Stimulated activated naive CD8-positive, alpha-beta T cell treated with anti-CD3 and anti-CD28 coated beads, Interleukin-15, Interleukin-2, amounts not matched to agents 100 U/mL and 50 U/mL, for 24 hours (primary cell): ENCODE results near the gene SSBP3.
"Not testable (repeated sequence)": the region's sequence is repeated elsewhere in the genome, so short reads cannot be mapped to it uniquely, and the experiment has no call there.

Source experiments
- ATAC-seq: fragments of 150-1000 bp; cut with Tn5 transposase; one replicate; pipeline ENCODE4 v1.10.0; 2021
- DNase-seq: peaks from one replicate; pipeline ENCODE4 v3.0.0; 2021

The SSBP3 gene

DNA sequence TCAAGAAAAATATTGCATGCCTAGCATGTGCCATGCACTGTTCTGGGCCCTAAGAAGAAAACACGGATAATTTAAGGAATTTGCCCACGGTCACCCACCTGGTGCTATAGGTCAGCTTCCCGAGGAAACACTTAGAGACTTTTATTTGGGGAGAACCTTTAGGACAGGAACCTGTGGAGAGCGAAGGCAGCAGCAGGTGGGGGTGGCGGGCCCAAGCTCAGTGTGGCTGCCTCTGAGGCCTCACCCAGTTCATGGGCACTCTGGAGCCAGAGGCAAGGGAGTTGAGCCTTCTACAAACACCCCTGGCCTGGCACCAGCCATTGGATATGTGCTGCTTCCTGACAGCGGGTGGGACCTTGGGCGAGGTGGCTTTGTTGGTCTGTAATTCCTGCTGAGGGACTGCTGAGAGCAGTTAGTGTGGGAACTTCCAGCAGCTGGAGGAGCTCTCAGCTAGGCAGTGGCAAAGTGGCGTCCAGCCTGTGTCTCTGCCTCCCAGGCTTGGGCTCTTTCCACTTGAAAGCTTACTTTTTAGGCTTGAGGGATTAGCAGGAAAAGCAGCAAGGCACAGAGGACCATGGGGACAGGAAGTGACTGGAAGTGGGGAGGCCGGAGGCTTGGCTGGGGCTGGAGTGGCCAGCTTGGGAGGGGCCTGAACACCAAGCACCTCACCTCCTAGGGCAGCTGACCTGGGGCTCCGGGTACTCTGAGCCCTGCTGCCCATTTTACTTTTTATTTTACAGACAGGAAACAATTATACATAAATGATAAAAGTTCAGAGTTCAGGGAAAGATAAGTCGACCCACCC, 187.1 kb downstream of the SSBP3 start:
- no peak for DNase-seq
- ATAC-seq = no peak

DNA sequence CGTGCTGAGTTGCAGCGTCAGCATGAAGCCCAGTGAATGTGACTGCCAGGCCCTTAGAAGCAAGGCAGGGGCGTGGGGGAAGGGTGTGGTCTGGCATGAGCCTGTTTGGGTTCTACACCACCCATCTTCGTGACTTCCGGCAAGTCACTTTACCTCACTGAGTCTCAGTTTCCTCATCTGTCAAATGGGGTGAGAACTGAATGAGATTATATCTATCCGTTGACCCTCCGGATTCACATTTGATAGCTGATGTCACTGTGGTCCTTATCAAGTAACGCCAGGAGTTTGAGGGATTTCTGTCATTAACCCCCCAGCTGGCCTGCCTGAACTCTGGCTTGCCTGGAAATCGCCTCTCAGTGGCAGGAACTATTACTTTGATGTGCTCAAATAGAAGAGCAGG, 190.7 kb downstream of the SSBP3 start:
- ATAC-seq (no peak), DNase-seq (no peak)

DNA sequence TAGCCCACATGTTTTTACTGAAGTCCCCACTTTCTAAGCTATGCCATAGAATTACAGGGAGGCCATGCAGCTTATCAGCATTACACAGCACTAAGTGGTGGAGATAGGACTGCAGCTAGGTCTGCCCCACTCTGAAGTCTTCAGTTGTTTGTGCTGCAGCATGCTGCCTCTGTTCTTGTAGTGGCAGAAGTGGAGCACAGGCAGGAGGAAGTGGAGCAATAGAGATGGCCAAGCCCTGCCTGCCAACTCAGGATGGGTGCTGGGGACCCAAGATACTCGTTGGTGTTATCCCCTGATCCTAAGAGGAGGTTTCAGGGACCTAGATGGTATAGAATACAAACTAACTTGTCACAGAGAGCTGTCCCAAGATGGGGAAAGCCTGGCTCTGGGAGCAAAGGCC, 193.3 kb downstream of the SSBP3 start:
- DNase-seq (no peak), ATAC-seq (no peak)

DNA sequence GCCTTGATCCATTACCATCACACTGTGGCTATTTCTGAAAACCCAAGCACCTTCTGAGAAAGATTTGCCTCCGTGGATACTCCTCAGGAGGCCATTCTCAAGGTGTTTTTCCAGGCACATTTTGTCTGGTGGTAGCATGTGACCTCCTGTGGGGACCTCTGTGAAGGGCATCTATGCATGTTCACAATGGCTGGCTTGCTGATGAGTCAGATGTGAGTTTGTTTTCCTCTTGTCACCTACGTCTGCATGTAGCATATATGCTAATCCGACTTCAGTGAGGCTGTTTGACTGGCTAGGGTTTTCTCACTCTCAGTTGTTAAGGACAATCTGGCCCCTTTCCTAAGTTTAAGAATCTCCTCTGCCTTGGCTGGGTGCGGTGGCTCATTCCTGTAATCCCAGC, 198.3 kb downstream of the SSBP3 start:
- DNase-seq = not testable (repeated sequence)
- ATAC-seq = peak; percentile 52

DNA sequence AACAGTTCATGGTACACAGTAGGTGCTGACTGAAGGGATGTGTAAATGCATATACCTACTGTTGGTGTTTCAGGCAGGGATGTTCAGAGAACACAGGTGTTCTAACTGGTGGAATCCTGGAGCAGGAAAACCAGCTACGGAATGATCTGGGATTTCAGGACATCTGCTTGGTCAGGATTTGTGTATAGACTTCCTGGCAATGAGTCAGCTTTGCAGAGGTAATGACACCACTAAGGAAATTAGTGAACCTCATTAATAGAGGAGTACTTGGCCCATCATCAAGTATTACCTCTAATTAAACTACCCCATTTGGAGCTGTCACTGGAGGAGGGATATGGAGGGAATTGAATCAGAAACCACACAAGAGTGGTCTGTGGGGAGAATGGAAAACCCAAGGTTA, 198.9 kb downstream of the SSBP3 start:
- DNase-seq = no peak
- ATAC-seq = no peak

DNA sequence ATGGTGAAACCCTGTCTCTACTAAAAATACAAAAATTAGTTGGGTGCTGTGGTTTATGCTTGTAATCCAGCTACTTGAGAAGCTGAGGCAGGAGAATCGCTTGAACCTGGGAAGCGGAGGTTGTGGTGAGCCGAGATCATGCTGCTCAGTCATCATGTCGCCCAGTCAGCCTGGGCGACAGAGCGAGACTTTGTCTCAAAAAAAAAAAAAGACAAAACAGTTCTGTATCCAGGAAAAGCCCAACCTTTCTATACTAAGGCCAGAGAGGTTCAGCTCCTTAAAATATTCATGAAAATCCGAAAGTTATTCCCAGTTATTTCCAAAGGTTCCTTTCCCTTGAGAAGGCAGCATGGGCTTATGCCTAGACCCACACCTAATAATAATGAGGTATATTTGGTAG, 202.0 kb downstream of the SSBP3 start:
- ATAC-seq (no peak), DNase-seq (no peak)

DNA sequence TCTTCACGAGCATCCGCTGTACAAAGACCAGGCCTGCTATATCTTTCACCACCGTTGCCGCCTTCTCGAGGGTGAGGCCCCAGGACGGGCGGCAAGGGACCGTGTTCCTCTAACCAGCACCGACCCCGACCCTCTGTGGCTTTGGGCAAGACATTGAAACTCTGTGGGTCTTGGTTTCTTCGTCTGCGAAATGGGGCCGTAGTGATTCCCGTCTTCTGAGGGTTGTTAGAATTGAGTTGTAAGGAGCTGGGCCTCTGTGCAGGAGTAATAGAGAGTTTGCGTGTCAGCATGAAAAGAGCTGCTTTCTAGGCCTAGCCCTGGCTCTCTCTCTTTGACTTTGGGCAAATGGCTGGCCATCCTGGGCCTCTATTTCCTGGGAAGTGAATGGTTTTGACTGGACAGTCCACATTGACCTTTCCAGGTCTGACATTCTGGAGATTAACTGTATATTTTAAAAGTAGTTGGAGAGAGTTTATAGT, 205.6 kb downstream of the SSBP3 start:
- peak; percentile 28 for DNase-seq
- ATAC-seq = peak; percentile 1

DNA sequence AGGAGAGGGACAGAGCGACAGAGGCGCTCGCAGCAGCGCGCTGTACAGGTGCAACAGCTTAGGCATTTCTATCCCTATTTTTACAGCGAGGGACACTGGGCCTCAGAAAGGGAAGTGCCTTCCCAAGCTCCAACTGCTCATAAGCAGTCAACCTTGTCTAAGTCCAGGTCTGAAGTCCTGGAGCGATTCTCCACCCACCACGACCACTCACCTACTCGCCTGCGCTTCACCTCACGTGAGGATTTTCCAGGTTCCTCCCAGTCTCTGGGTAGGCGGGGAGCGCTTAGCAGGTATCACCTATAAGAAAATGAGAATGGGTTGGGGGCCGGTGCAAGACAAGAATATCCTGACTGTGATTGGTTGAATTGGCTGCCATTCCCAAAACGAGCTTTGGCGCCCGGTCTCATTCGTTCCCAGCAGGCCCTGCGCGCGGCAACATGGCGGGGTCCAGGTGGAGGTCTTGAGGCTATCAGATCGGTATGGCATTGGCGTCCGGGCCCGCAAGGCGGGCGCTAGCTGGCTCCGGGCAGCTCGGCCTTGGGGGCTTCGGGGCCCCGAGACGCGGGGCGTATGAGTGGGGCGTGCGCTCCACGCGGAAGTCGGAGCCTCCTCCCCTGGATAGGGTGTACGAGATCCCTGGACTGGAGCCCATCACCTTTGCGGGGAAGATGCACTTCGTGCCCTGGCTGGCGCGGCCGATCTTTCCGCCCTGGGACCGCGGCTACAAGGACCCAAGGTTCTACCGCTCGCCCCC, 206.3 kb downstream of the SSBP3 start, which contains the start of the genes CYB5RL and MRPL37:
TSS of gene CYB5RL (minus strand) at position 266 of the 754 bp plus-strand sequence. CDS start 4,414 bp downstream, outside the sequence.
TSS of gene MRPL37 (plus strand) at position 403 of the 754 bp plus-strand sequence. CDS start at position 480, 77 bp downstream.
- ATAC-seq = peak; percentile 98
- DNase-seq = peak; percentile 90

DNA sequence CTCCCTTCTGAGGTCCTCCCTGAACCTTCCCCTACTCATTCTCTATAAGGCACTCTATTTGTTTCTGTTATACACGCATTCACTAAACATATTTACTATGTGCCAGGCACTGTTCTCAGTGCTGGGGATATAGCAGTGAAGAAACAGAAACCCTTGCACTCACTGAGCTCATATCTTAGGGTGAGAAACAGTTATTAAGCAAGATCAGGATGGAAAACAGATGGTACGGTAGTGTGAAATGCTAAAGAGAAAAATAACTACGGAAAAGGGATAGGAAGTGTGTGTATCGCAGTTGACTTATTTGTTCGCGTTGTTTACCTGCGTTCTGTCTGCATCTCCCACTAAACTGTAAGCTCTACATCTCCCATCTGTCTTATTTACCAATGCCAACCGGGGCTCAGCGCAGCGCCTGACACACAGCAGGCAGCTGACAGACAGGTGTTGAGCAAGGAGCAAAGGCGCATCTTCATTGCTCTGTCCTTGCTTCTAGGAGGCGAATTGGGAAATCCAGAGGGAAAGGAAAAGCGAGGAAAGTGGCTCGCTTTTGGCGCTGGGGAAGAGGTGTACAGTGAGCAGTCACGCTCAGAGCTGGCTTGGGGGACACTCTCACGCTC, 206.9 kb downstream of the SSBP3 start:
- ATAC-seq = no peak
- no peak for DNase-seq

DNA sequence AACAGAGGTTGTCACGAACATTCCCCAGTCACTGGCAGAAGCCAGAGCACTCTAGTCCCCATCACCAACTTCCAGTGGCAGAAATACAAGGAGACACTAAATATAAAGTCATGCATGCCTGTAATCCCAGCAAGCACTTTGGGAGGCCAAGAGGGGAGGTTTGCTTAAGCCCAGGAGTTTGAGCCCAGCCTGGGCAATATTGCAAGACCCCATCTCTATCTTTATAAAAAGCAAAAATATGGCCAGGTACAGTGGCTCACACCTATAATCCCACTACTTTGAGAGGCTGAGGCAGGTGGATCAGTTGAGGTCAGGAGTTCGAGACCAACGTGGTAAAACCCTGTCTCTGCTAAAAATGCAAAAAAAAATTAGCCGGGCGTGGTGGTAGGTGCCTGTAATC, 212.7 kb downstream of the SSBP3 start:
- ATAC-seq (no peak), DNase-seq (no peak)

DNA sequence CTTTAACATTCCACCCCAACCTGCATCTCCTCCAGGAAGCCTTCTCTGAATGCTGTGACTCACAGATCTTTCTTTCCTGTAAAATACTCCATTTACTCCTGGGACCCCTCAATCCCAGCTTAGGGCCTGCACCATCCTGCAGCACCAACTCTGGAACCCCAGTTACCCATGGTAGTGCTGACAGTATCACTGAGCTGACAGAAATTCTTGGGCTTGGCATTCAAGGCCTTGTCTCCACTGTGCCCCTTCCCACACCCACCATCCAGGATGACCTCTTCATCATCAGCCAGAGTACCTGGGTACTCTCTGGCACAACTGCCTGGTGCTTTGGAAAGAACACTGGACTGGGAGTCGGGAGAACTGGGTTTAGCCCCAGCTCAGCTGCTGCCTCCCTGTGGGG, 214.7 kb downstream of the SSBP3 start:
- ATAC-seq (no peak), DNase-seq (no peak)

DNA sequence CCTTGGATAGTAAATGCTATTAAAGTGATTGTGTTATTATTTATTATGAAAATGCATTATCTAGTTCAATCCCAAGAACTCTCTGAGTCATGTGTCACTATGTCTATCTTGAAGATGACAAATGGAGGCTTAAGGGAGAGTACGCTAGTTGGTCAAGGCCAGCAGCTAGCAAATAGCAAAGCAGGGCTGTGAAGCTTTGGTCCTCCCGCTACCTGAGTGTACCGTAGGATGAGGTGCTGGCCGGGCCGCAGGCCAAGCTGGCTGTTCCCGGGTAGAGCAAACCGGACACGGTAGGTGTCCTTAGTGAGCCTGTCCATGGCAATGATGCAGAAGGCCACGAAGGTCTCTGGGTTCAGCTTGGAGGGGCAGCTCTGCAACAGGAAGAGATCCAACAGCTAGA, 215.7 kb downstream of the SSBP3 start:
- ATAC-seq (no peak), DNase-seq (no peak)

DNA sequence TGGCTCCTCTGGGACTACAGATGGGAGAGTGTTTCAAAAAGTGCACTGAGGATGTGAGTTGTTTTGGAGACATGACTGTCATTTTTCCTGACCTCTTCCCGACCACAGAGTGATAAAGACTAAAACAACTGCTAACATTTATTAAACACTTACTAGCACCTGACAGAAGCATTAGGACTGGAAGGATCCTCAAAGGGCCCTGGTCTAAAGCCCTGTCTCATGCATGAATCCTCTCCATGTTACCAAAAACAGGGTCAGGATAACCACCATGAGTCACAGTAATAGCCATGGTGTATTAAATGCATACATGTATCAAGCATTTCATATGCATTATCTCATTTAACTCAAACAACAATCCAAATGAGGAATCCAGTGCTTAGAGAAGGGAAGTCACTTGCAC, 217.9 kb downstream of the SSBP3 start:
- DNase-seq (no peak), ATAC-seq (no peak)

DNA sequence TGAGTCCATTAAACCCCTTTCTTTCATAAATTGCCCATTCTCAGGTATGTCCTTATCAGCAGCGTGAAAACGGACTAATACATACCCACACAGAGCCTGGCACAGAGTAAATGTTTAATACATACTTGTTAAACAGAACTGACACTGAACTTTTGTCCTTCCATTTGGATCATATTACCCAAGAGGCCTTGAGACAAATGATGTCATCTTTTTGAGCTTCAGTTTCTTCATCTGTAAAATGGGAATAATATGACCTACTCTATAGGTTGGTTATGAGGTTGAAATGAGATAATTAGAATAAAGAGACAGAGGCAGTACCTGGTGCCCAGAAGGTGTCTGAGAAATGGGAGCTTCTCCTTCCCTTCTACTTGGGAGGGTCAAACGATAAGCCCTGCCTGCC, 220.1 kb downstream of the SSBP3 start:
- DNase-seq (no peak), ATAC-seq (no peak)

DNA sequence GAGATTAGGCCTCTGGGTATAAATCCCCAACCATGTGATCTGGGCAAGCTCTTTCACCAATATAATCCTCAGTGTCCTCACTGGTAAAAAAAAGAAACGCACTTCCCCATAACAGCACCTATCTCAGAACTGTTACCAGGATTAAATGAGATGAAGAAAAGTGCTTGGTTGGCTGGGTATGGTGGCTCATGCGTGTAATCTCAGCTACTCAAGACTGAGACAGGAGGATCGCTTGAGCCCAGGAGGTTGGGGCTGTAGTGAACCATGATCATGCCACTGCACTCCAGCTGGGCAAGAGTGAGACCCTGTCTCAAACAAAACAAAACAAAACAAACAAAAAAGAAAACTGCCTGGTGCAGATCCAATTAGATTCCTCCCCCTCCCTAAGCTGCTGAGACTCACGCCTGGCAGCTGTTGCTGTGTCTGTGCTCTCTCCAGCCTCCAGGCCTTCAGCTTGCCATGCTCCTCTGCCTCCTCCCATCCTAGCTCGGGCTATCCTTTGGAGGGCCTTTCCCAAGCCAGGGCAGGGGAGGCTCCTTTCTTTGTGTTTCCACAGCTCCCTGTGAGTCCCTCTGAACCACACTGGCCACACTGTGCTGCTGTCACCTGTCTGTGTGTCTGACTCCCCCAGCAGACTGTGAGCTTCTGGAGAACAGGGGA, 225.4 kb downstream of the SSBP3 start:
- no peak for DNase-seq
- peak; percentile 23 for ATAC-seq

DNA sequence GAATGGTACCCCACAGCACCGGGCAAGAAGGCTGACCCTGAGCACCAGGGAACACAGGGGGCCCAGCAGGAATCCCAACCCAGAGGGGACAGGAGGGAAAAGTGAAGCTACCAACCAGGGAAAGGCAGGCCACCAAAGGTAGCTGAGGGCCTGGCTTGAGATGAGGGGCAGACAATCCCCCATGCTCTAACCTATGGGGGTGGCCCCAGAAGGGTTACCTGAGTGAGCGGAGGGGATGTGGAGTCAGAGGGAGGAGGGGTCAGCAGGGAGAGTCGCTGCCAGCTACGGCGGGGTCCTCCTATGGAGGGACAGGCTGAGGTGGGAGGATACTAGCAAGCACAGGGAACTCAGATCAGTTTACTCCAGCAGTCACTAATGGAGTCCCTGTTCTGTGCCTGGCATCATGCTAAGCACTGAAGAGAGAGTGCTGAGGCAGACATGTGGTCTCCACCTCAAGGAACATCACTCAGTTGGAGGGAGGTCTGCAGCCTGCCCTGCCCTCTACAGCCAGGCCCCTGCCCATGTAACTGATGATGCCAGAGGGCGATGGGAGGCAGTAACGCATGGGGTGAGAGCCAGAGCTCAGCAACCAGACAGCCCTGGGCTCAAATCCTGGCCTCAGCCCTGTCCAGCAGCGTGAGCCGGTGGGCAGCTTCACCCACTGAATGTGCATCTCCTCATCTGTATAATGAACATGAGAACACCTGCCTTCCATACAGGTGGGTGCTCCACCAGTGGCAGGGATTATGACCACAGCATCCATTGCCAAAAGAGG, 227.7 kb downstream of the SSBP3 start:
- no peak for DNase-seq
- no peak for ATAC-seq

DNA sequence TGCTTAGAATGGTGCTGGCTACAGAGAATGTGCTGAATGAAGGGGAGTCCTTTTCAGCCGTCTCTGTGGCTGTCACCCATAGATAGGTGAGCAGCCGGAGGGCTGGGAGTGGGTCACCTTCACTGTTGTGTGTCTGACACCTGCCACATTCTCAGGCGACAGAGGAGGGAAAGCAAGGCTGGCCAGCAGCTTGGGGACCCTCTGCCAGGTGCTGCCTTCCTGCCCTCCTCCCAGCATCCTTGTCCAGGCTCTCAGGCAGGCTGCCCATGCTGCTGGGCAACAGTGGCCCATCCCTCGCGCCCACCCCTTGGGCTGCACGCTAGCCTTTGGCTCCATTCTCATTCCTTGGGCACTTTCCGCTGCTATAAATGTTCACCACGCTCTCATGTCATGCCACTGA, 228.5 kb downstream of the SSBP3 start:
- ATAC-seq (no peak), DNase-seq (no peak)

DNA sequence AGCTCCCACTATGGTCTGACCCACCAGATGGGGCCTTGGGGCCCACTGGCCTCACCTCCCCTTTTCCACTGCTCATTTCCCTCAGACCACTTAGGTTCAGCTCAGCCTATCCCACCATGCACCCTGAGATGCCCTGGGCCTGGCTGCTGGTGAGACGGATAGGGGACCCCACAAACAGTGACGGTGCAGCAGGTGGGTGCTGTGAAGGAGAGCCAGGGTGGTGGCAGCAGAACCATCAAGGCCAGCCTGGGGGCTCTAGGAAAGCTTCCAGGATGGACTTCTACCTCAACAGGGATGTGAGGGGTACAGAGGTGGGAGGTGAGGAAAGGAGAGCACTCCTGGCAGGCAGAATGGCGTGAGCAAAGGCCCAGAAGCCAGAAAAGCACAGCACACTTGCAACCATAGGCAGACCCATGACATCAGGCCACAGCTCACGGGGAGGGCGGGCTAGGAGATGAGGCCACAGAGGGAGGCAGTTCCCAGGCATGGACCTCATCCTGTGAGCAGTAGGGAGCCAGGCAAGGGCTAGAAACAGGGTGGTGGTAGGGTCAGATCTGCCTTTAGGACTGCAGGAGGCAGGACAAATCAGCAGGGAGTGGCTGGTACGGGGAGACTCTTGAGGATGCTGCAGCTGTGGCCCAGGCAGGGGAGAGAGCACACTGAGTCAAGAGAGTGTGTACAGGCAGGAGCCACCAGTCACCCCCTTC, 229.4 kb downstream of the SSBP3 start:
- ATAC-seq = no peak
- no peak for DNase-seq
